Measurements from ENCODE around the gene MADD.

DNA sequence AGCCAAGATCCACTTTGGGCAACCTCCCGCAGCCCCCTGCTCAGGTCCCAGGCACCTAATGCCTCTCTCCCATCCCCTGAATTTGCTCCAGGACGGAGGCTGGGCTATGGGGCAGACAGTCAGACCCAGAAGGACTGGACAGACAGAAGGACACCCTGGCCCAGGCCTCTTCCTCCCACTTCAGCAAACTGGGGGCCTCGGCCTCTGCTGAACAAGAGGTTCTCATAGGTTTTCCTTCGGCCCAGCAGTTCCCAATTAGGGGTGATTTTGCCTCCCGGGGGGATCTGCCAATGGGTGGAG, 104.7 kb downstream of the MADD start:
- TF ChIP-seq, protein P1, sequence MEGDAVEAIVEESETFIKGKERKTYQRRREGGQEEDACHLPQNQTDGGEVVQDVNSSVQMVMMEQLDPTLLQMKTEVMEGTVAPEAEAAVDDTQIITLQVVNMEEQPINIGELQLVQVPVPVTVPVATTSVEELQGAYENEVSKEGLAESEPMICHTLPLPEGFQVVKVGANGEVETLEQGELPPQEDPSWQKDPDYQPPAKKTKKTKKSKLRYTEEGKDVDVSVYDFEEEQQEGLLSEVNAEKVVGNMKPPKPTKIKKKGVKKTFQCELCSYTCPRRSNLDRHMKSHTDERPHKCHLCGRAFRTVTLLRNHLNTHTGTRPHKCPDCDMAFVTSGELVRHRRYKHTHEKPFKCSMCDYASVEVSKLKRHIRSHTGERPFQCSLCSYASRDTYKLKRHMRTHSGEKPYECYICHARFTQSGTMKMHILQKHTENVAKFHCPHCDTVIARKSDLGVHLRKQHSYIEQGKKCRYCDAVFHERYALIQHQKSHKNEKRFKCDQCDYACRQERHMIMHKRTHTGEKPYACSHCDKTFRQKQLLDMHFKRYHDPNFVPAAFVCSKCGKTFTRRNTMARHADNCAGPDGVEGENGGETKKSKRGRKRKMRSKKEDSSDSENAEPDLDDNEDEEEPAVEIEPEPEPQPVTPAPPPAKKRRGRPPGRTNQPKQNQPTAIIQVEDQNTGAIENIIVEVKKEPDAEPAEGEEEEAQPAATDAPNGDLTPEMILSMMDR (IDR thresholded peaks at IDR 0.05), result no peak
- TF ChIP-seq POLR2A (IDR thresholded peaks at IDR 0.05), result no peak

Data from heart left ventricle (tissue), 13 donors.